Psoas muscle (tissue), 8 donors: Measurements from ENCODE around the gene SLC25A43. TPM values are rescaled to one million over a fixed set of nuclear protein-coding genes. Genes with fewer than 3 reads are reported as not detected.

ENCODE experiments used
- ATAC-seq, 4 donors: fragments of 200-7000 bp; cut with Tn5 transposase; one replicate each; pipeline ENCODE4 v1.9.1; 2020; ENCODE audit warnings: moderate library complexity in 3 of 4, mild to moderate bottlenecking in 2 of 4
- DNase-seq, 2 donors: peaks; one replicate each; pipeline ENCODE4 v3.0.0-alpha.2; 2020
- H3K27ac ChIP-seq: fragments of 200-600 bp; one replicate; pipeline ENCODE4 v1.8.0; 2022
- H3K27me3 ChIP-seq, 3 donors: fragments of 200-600 bp in 1 of 3; one replicate each; pipeline versions ENCODE4 v1.6.1 to v1.8.0; 2013 to 2022; ENCODE audit warnings: low read length in 2 of 3, mild to moderate bottlenecking in 2 of 3, moderate library complexity in 1 of 3; ENCODE audit not compliant: insufficient read depth in 3 of 3
- H3K36me3 ChIP-seq, 2 donors: fragments of 200-600 bp in 1 of 2; one replicate each; pipeline versions ENCODE4 v1.6.1 to v1.8.0; 2013 to 2022; ENCODE audit warnings: low read depth in 1 of 2, mild to moderate bottlenecking in 1 of 2, moderate library complexity in 1 of 2; ENCODE audit not compliant: insufficient read depth in 1 of 2
- H3K4me1 ChIP-seq: fragments of 200-600 bp; one replicate; pipeline ENCODE4 v1.8.0; 2022
- H3K4me3 ChIP-seq: fragments of 200-600 bp; one replicate; pipeline ENCODE4 v1.8.0; 2022; ENCODE audit warnings: mild to moderate bottlenecking
- H3K9me3 ChIP-seq: fragments of 200-600 bp; one replicate; pipeline ENCODE4 v1.8.0; 2022
- CTCF ChIP-seq: fragments of 200-600 bp; IDR thresholded peaks from one replicate; pipeline ENCODE4 v1.8.0; 2022; ENCODE audit warnings: antibody characterized with exemption
- WGBS, 3 donors: extraction: QIAGEN DNeasy Blood & Tissue Kit; methylation state at CpG; one replicate each; pipeline versions ENCODE4 v1.1.6 to v1.1.7; 2013; 5-methylcytosine and 5-hydroxymethylcytosine counted together
- intact Hi-C, 2 donors: fragments of 100-400 bp; cut with DNase I; formaldehyde crosslinking; loops; one replicate each; pipeline versions ENCODE4 v1.11.0 to v1.14.2; 2022
- polyA plus RNA-seq, 3 donors: library from polyadenylated mRNA; stranded (reverse); fragments of 200-250 nt; gene quantifications; one replicate each; pipeline ENCODE4 v1.2.3, GENCODE V29; 2013
- total RNA-seq, 4 donors: library from RNA; stranded (reverse); fragmentation: NEBNext Ultra II Directional in 2 of 4; extraction: Animal tissue kit (Norgen Biotek cat#: 25700) in 2 of 4; gene quantifications; one replicate each; pipeline versions ENCODE4 v1.2.1 to v1.2.4, GENCODE V29; 2021 to 2023
- donor health status: healthy with polysubstance abuse.
- donor health status: DM: no; HTN: no; CAD: no; lungs with moderate emphysema.
- donor health status: Bipolar disorder and iron deficiency.
- donor health status: healthy.
- donor health status: DM: yes; HTN: yes; CAD: no.
- donor health status: DM: no; HTN: no; CAD: no.
- donor health status: DM: no; HTN: no; CAD: no.
- donor health status: DM: yes; HTN: yes; CAD: no.

The SLC25A43 gene
- total and polyA plus RNA-seq, 7 donors = 1.1 to 2.9 (median 1.6) TPM

GRCh38 chrX:119389214-119389613 is 9.9 kb upstream of the SLC25A43 start:
- Histone ChIP-seq H3K36me3 (no peaks in the 10 kb centered on the region), H3K9me3 (no peaks in the 10 kb centered on the region), H3K27me3 (no peaks in the 10 kb centered on the region), H3K4me1 (no peaks in the 10 kb centered on the region), H3K4me3 (no peak overlapping the region), H3K27ac (no peak overlapping the region)
- intact Hi-C loops = no loop called here
- DNase-seq (no peak), ATAC-seq (no peak)
- TF ChIP-seq CTCF = no peak
- WGBS, 3 donors = 58 to 61% (median 58%) methylated on average over 4 of the region's 4 CpGs

GRCh38 chrX:119389871-119390501 is 9.2 kb upstream of the SLC25A43 start:
- Histone ChIP-seq H3K27me3 (no peaks in the 10 kb centered on the region), H3K9me3 (no peaks in the 10 kb centered on the region), H3K27ac (no peak overlapping the region), H3K4me1 (no peaks in the 10 kb centered on the region), H3K36me3 (no peaks in the 10 kb centered on the region), H3K4me3 (no peak overlapping the region)
- no peak for TF ChIP-seq CTCF
- DNase-seq = no peak
- 38 to 39% (median 39%) methylated on average over 7 of the region's 7 CpGs for WGBS, 3 donors
- no peak for ATAC-seq
- intact Hi-C loops = no loop called here

GRCh38 chrX:119391279-119391678 is 7.9 kb upstream of the SLC25A43 start:
- H3K27me3 ChIP-seq = no peaks in the 10 kb centered on the region
- no peaks in the 10 kb centered on the region for H3K4me1 ChIP-seq
- ATAC-seq = no peak
- 72 to 74% (median 73%) methylated on average over 7 to 8 of the region's 8 CpGs for WGBS, 3 donors
- no peak for TF ChIP-seq CTCF
- no peak overlapping the region for H3K27ac ChIP-seq
- H3K36me3 ChIP-seq = no peaks in the 10 kb centered on the region
- no peak for DNase-seq
- intact Hi-C loops = no loop called here
- no peak overlapping the region for H3K4me3 ChIP-seq
- H3K9me3 ChIP-seq = no peaks in the 10 kb centered on the region

- no peaks in the 10 kb centered on the region for H3K36me3 ChIP-seq
Observed at GRCh38 chrX:119393144-119393543, 6.0 kb upstream of the SLC25A43 start.

More at GRCh38 chrX:119393144-119393543, 6.0 kb upstream of the SLC25A43 start:
- H3K9me3 ChIP-seq = no peaks in the 10 kb centered on the region
- no peak overlapping the region for H3K27ac ChIP-seq
- no peak overlapping the region for H3K4me3 ChIP-seq
- H3K4me1 ChIP-seq = no peaks in the 10 kb centered on the region
- DNase-seq (no peak), ATAC-seq (no peak)
- 83 to 89% (median 89%) methylated on average over 2 of the region's 2 CpGs for WGBS, 3 donors
- no peak for TF ChIP-seq CTCF
- intact Hi-C loops = no loop called here
- no peaks in the 10 kb centered on the region for H3K27me3 ChIP-seq
